Measurements from ENCODE around the gene CDC25B. TPM values are rescaled to one million over a fixed set of nuclear protein-coding genes. Genes with fewer than 3 reads are reported as not detected.

Gene CDC25B
- total and polyA plus RNA-seq, 2 of the 13 experiments (the other 11 are each of a cell fraction or from before 2014, with no cell fraction given) = 14.5 to 19.4 TPM

DNA sequence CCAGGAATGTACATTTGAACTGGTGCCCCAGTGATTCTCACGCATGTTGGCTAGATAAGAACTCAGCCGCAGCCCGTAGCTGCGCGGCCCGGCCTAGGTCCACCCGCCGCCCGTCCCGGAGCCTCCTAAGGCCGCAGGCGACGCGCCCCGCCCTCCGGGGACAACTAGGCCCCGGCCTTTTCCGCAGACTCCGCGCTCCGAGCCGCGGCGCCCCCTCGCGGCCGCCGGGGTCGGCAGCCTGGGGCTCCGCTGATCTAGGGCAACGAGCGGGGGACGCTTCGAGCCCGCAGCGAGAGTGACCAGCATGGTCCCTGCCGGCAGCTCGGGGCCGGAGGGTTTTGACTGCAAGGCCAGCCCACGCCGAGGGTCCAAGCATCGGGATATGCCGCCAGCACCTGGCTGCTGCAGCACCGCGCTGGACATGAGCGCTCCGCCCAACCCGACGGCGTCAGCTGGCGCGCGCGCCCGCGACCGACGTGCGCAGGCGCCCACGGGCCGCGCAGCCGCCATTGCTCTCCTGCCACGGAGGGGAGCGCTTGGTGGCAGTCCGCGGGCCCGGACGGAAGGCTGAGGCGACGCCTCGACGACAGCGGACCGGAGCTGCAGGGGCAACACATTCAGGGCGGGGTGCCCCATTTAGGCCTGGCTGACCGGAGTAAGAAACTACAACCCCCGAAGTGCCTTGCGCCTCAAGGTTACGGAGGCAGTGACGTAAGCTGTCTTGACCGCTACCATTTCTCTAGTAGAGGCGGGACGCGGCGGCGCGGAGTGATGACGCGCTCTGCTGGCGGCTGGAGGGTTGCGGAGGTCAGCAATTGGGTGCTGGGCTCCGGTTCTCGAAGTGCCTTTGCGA, 24.2 kb downstream of the CDC25B start, which contains the start of gene AP5S1 (continued):
- TF ChIP-seq, protein P1, sequence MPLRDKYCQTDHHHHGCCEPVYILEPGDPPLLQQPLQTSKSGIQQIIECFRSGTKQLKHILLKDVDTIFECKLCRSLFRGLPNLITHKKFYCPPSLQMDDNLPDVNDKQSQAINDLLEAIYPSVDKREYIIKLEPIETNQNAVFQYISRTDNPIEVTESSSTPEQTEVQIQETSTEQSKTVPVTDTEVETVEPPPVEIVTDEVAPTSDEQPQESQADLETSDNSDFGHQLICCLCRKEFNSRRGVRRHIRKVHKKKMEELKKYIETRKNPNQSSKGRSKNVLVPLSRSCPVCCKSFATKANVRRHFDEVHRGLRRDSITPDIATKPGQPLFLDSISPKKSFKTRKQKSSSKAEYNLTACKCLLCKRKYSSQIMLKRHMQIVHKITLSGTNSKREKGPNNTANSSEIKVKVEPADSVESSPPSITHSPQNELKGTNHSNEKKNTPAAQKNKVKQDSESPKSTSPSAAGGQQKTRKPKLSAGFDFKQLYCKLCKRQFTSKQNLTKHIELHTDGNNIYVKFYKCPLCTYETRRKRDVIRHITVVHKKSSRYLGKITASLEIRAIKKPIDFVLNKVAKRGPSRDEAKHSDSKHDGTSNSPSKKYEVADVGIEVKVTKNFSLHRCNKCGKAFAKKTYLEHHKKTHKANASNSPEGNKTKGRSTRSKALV (CRISPR knock-in tag; IDR thresholded peaks at IDR 0.05) = peak; percentile 97
- TF ChIP-seq ZNF12 (CRISPR knock-in tag; IDR thresholded peaks at IDR 0.05) (peak; percentile 56), ZNF224 (CRISPR knock-in tag; IDR thresholded peaks at IDR 0.05) (peak; percentile 12; the same call in 1 of the 2 replicates), AHR (CRISPR knock-in tag; IDR thresholded peaks at IDR 0.05) (peak; percentile 88), ZNF749 (CRISPR knock-in tag; IDR thresholded peaks at IDR 0.05; ENCODE audit: borderline replicate concordance) (peak; percentile 94), SRY (CRISPR knock-in tag; IDR thresholded peaks at IDR 0.05) (peak; percentile 81), FOXP1 (IDR thresholded peaks at IDR 0.05) (no peak), FOXP1 (CRISPR knock-in tag; IDR thresholded peaks at IDR 0.05) (peak; percentile 51; the same call in 1 of the 2 replicates), ZNF160 (CRISPR knock-in tag; IDR thresholded peaks at IDR 0.05) (peak; percentile 76), RARG (CRISPR knock-in tag; IDR thresholded peaks at IDR 0.05; ENCODE audit: low read depth) (no peak; the same call in 1 of the 2 replicates), BCL6 (CRISPR knock-in tag; IDR thresholded peaks at IDR 0.05) (peak; percentile 62), AGO1 (IDR thresholded peaks at IDR 0.05; ENCODE audit: low read depth, low read length, poor library complexity, severe bottlenecking) (peak; percentile 85), CCAR2 (optimal IDR thresholded peaks at IDR 0.05; ENCODE audit: low read depth, low read length) (no peak), ZNF709 (CRISPR knock-in tag; IDR thresholded peaks at IDR 0.05) (peak; percentile 94; the same call in 1 of the 2 replicates), ZNF7 (CRISPR knock-in tag; IDR thresholded peaks at IDR 0.05) (0 out of 2 replicates have a peak, but pooled peaks have one; percentile 17), ZNF839 (CRISPR knock-in tag; IDR thresholded peaks at IDR 0.05; ENCODE audit: borderline replicate concordance) (peak; percentile 90; the same call in 1 of the 2 replicates), BORCS8-MEF2B (CRISPR knock-in tag; IDR thresholded peaks at IDR 0.05) (peak; percentile 96), ZNF282 (IDR thresholded peaks at IDR 0.05; ENCODE audit: partially characterized antibody) (no peak), ZNF724P (CRISPR knock-in tag; IDR thresholded peaks at IDR 0.05; ENCODE audit: borderline replicate concordance) (peak; percentile 78; the same call in 1 of the 2 replicates)
- TF ChIP-seq, protein P2, sequence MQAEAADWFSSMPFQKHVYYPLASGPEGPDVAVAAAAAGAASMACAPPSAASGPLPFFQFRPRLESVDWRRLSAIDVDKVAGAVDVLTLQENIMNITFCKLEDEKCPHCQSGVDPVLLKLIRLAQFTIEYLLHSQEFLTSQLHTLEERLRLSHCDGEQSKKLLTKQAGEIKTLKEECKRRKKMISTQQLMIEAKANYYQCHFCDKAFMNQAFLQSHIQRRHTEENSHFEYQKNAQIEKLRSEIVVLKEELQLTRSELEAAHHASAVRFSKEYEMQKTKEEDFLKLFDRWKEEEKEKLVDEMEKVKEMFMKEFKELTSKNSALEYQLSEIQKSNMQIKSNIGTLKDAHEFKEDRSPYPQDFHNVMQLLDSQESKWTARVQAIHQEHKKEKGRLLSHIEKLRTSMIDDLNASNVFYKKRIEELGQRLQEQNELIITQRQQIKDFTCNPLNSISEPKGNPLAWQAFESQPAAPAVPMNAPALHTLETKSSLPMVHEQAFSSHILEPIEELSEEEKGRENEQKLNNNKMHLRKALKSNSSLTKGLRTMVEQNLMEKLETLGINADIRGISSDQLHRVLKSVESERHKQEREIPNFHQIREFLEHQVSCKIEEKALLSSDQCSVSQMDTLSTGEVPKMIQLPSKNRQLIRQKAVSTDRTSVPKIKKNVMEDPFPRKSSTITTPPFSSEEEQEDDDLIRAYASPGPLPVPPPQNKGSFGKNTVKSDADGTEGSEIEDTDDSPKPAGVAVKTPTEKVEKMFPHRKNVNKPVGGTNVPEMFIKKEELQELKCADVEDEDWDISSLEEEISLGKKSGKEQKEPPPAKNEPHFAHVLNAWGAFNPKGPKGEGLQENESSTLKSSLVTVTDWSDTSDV (CRISPR knock-in tag; IDR thresholded peaks at IDR 0.05) = peak; percentile 63

All from HepG2 (cell line).